H1 (cell line): ENCODE measurements around the gene PRRT1B.

Experiments used
- CBX5 ChIP-seq: fragments of 300-800, 300-1000 bp; sonication (generic); IDR thresholded peaks from 2 replicates; pipeline ENCODE4 v1.7.1; 2016; ENCODE audit warnings: antibody characterized with exemption, low read length, low read depth
- CEBPB ChIP-seq: IDR thresholded peaks from 2 replicates; pipeline ENCODE4 v1.6.1; 2012; ENCODE audit warnings: low read depth, low read length
- CHD2 ChIP-seq: IDR thresholded peaks from 2 replicates; pipeline ENCODE4 v1.6.1; 2012; ENCODE audit warnings: low read length, improper control_type of control experiment
- EP300 ChIP-seq, 2 experiments: IDR thresholded peaks; 1 replicate in 1 of 2; 2 replicates in 1 of 2; pipeline ENCODE4 v1.6.1; 2011 to 2012; ENCODE audit warnings: low read depth in 2 of 2, low read length in 2 of 2, mild to moderate bottlenecking in 2 of 2, borderline replicate concordance in 1 of 2, inconsistent platforms in 1 of 2, moderate library complexity in 1 of 2
- EZH2 ChIP-seq: fragments of 200-600 bp; sonication (generic); IDR thresholded peaks from 2 replicates; pipeline ENCODE4 v1.7.1; 2012; ENCODE audit warnings: low read depth, mild to moderate bottlenecking, moderate library complexity, low read length, inconsistent platforms; ENCODE audit not compliant: severe bottlenecking
- GABPA ChIP-seq: IDR thresholded peaks from 2 replicates; pipeline ENCODE4 v1.6.1; 2011; ENCODE audit warnings: mild to moderate bottlenecking, low read length, moderate library complexity, borderline replicate concordance; ENCODE audit not compliant: insufficient read depth
- POLR2A ChIP-seq, 2 experiments: IDR thresholded peaks; 1 replicate in 1 of 2; 2 replicates in 1 of 2; pipeline ENCODE4 v1.6.1; 2011; ENCODE audit warnings: low read depth in 2 of 2, low read length in 2 of 2, mild to moderate bottlenecking in 2 of 2; ENCODE audit errors: control extremely low read depth in 1 of 2
- POLR2AphosphoS5 ChIP-seq: IDR thresholded peaks from 2 replicates; pipeline ENCODE4 v1.6.1; 2011; ENCODE audit warnings: low read depth, low read length
- SUZ12 ChIP-seq: fragments of 200-600 bp; sonication (generic); IDR thresholded peaks from 2 replicates; pipeline ENCODE4 v1.6.1; 2012; ENCODE audit warnings: mild to moderate bottlenecking, inconsistent platforms, low read length, moderate library complexity, mixed read lengths
- TAF1 ChIP-seq: IDR thresholded peaks from 2 replicates; pipeline ENCODE4 v1.6.1; 2011; ENCODE audit warnings: mild to moderate bottlenecking, low read depth, low read length
- ZNF274 ChIP-seq: IDR thresholded peaks from 2 replicates; pipeline ENCODE4 v1.7.0; 2012; ENCODE audit warnings: low read length, borderline replicate concordance; ENCODE audit errors: extremely low read depth
- TF ChIP-seq, protein P1 (sequence below), 3 experiments: IDR thresholded peaks; 1 replicate in 2 of 3; 2 replicates in 1 of 3; pipeline versions ENCODE4 v1.5.1 to v1.6.1; 2011; ENCODE audit warnings: low read length in 3 of 3, mild to moderate bottlenecking in 3 of 3, inconsistent platforms in 2 of 3, low read depth in 1 of 3, moderate library complexity in 1 of 3; ENCODE audit not compliant: insufficient read depth in 1 of 3; ENCODE audit errors: control extremely low read depth in 1 of 3
- TF ChIP-seq, protein P2 (sequence below): IDR thresholded peaks from 2 replicates; pipeline ENCODE4 v1.6.1; 2012; ENCODE audit warnings: inconsistent platforms

DNA sequence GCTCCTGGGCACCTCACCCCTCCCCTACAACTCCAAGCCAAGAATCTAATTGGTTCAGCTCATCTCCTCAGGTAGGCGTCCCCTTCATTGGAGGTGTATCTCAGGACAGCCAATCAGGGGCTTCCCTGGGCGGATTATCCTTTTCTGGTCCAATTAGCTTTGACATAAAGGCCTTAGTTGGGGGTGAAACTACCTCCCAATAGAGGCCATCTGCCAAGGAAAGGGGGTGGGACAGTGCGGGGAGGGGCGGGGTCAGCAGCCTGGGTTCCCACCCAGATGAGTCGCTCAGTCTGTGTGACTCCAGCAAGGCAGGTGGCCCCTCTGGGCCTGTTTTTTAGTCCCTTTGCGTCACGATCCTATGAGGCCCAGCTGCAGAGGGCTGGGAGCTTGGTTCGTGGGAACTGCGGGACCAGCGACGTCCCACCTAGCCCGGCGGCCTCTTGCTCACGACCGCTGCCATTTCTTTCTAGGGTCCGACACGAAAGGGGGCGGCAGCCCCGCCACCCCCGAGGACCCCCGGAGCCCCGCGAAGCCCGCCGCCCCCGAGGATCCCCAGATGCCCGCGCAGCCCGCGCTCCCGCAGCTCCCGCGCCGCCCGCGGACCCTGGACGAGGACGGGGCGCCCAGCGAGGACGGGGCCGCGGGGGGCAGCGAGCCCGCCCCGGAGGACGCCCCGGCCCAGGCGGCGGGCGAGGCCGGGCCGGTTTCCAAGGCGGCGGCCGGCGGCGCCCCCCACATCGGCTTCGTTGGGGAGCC is 8.9 kb downstream of the PRRT1B start:
- no peak for TF ChIP-seq POLR2A (IDR thresholded peaks at IDR 0.05; ENCODE audit: control extremely low read depth in 1 of 2, low read depth in 2 of 2, low read length in 2 of 2)
- TF ChIP-seq, protein P1, sequence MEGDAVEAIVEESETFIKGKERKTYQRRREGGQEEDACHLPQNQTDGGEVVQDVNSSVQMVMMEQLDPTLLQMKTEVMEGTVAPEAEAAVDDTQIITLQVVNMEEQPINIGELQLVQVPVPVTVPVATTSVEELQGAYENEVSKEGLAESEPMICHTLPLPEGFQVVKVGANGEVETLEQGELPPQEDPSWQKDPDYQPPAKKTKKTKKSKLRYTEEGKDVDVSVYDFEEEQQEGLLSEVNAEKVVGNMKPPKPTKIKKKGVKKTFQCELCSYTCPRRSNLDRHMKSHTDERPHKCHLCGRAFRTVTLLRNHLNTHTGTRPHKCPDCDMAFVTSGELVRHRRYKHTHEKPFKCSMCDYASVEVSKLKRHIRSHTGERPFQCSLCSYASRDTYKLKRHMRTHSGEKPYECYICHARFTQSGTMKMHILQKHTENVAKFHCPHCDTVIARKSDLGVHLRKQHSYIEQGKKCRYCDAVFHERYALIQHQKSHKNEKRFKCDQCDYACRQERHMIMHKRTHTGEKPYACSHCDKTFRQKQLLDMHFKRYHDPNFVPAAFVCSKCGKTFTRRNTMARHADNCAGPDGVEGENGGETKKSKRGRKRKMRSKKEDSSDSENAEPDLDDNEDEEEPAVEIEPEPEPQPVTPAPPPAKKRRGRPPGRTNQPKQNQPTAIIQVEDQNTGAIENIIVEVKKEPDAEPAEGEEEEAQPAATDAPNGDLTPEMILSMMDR (IDR thresholded peaks at IDR 0.05; ENCODE audit: control extremely low read depth in 1 of 3, insufficient read depth in 1 of 3, low read depth in 1 of 3, low read length in 3 of 3) = no peak
- TF ChIP-seq CEBPB = no peak
- no peak for TF ChIP-seq EP300 (IDR thresholded peaks at IDR 0.05; ENCODE audit: borderline replicate concordance in 1 of 2, low read depth in 2 of 2, low read length in 2 of 2)
- TF ChIP-seq GABPA = no peak
- TF ChIP-seq EZH2 = peak; percentile 5
- TF ChIP-seq, protein P2, sequence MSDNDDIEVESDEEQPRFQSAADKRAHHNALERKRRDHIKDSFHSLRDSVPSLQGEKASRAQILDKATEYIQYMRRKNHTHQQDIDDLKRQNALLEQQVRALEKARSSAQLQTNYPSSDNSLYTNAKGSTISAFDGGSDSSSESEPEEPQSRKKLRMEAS = 0 out of 2 replicates have a peak, but pooled peaks have one; percentile 22
- TF ChIP-seq SUZ12 = no peak
- no peak for TF ChIP-seq CHD2
- TF ChIP-seq POLR2AphosphoS5 = no peak
- no peak for TF ChIP-seq CBX5
- no peak for TF ChIP-seq TAF1
- no peak for TF ChIP-seq ZNF274
